ENCODE data around the gene ZNF511.

DNA sequence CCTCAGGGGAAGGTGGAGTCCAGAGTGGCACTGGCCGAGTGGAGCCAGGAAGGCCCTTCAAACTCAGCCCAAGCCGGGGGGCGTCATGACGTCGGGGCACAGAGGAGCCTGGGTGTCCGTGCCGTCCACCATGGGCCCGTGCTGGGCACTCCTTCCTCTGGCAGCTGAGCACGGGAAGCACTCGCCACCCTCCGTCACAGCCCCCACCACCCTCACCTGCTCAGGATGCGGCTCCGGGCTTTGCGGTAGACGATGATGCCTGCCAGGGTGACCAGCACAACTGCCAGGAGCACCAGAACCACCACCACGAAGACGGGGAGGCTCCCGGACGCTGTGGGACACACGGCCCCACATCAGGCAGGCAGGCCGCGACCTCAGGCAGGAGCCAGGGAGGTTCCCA, 40.2 kb upstream of the ZNF511 start:
- no peak for TF ChIP-seq EZH2 (IDR thresholded peaks at IDR 0.05)
- no peak for TF ChIP-seq POLR2AphosphoS5 (IDR thresholded peaks at IDR 0.05; ENCODE audit: borderline replicate concordance, low read depth, low read length)
- no peak for TF ChIP-seq FOXP2 (optimal IDR thresholded peaks at IDR 0.05; ENCODE audit: control extremely low read depth, extremely low read length, insufficient read depth)

Data from SK-N-MC (cell line).